HG02763 (cell line): ENCODE data around the gene ST6GALNAC2.
"Not testable (repeated sequence)": the region's sequence is repeated elsewhere in the genome, so short reads cannot be mapped to it uniquely, and the experiment has no call there.

Experiments used
- ATAC-seq: cut with Tn5 transposase; IDR thresholded peaks from one replicate; pipeline ENCODE4 v1.9.1; 2021; ENCODE audit warnings: mild to moderate bottlenecking, moderate library complexity; ENCODE audit not compliant: unreplicated experiment

Gene ST6GALNAC2

GRCh38 chr17:76570877-76571471 lies 14.7 kb downstream of the ST6GALNAC2 start:
- ATAC-seq, result no peak

- ATAC-seq, result no peak
Measured at GRCh38 chr17:76570457-76570856, 15.2 kb downstream of the ST6GALNAC2 start.

GRCh38 chr17:76569607-76570279 lies 15.9 kb downstream of the ST6GALNAC2 start:
- ATAC-seq, result no peak

GRCh38 chr17:76568811-76569221 lies 16.8 kb downstream of the ST6GALNAC2 start:
- ATAC-seq, result no peak

GRCh38 chr17:76567634-76568432 lies 17.8 kb downstream of the ST6GALNAC2 start:
- no peak for ATAC-seq

- no peak for ATAC-seq
Measured at GRCh38 chr17:76566988-76567431, 18.6 kb downstream of the ST6GALNAC2 start.

GRCh38 chr17:76566613-76566943 lies 19.1 kb downstream of the ST6GALNAC2 start:
- ATAC-seq, result no peak

GRCh38 chr17:76565728-76566612 lies 19.7 kb downstream of the ST6GALNAC2 start:
- no peak for ATAC-seq

- not testable (repeated sequence) for ATAC-seq
Measured at GRCh38 chr17:76564991-76565727, 20.5 kb downstream of the ST6GALNAC2 start.

GRCh38 chr17:76563359-76563758 lies 22.3 kb downstream of the ST6GALNAC2 start:
- ATAC-seq, result not testable (repeated sequence)

- no peak for ATAC-seq
Measured at GRCh38 chr17:76562734-76563148, 22.9 kb downstream of the ST6GALNAC2 start.

GRCh38 chr17:76561799-76562268 lies 23.8 kb downstream of the ST6GALNAC2 start:
- ATAC-seq, result no peak

GRCh38 chr17:76561332-76561731 lies 24.3 kb downstream of the ST6GALNAC2 start:
- ATAC-seq, result no peak

- ATAC-seq, result no peak
Measured at GRCh38 chr17:76560877-76561221, 24.8 kb downstream of the ST6GALNAC2 start.

- ATAC-seq, result no peak
Measured at GRCh38 chr17:76560036-76560876, 25.4 kb downstream of the ST6GALNAC2 start.

- not testable (repeated sequence) for ATAC-seq
Measured at GRCh38 chr17:76559460-76559859, 26.2 kb downstream of the ST6GALNAC2 start.

- no peak for ATAC-seq
Measured at GRCh38 chr17:76558198-76559095, 27.2 kb downstream of the ST6GALNAC2 start.
